ENCODE measurements around the gene SATB1. TPM values are rescaled to one million over a fixed set of nuclear protein-coding genes. Genes with fewer than 3 reads are reported as not detected.

The SATB1 gene
- total and polyA plus RNA-seq, 2 of the 8 experiments (the other 6 are each of a cell fraction or from before 2014, with no cell fraction given), result 18.8 to 28.0 TPM

GRCh38 chr3:18436213-18436612 is 11.1 kb upstream of the SATB1 start:
- H3K18ac ChIP-seq (ENCODE audit: extremely low read depth, low read length), result no peak overlapping the region
- peaks cover 0 to 7% (median 3%) of the 10 kb centered on the region in 4 experiments; a peak in 3 of 7 replicates for H3K4me1 ChIP-seq (replicated peaks in 1 of 4; ENCODE audit: control insufficient read depth in 3 of 4, insufficient read depth in 4 of 4, low read length in 3 of 4)
- no peaks in the 10 kb centered on the region for H3K79me2 ChIP-seq (ENCODE audit: control insufficient read depth in 1 of 2, insufficient read depth in 2 of 2, low read length in 2 of 2)
- H4K20me1 ChIP-seq (replicated peaks in 1 of 2; ENCODE audit: control insufficient read depth in 1 of 2, insufficient read depth in 2 of 2, low read length in 2 of 2), result no peaks in the 10 kb centered on the region
- no peak overlapping the region for H4K8ac ChIP-seq (ENCODE audit: extremely low read depth, insufficient read depth, low read length)
- no peak overlapping the region for H3K4me3 ChIP-seq (ENCODE audit: extremely low read depth in 1 of 4, insufficient read depth in 2 of 4, low read depth in 3 of 4, low read length in 4 of 4)
- H3K4ac ChIP-seq (replicated peaks; ENCODE audit: insufficient read length, low read depth, low read length), result no peak overlapping the region
- H3K23me2 ChIP-seq (ENCODE audit: low read depth, low read length), result no peaks in the 10 kb centered on the region
- H3K79me1 ChIP-seq (ENCODE audit: low read depth, low read length), result no peaks in the 10 kb centered on the region
- no peak for FAIRE-seq
- no peaks in the 10 kb centered on the region for H3K9me3 ChIP-seq (ENCODE audit: insufficient read depth in 2 of 2, low read depth in 1 of 2, low read length in 1 of 2)
- no peak overlapping the region for H4K5ac ChIP-seq (ENCODE audit: insufficient read length, low read depth, low read length)
- no peak overlapping the region for H3K4me2 ChIP-seq (ENCODE audit: insufficient read depth in 1 of 2, low read depth in 2 of 2, low read length in 2 of 2)
- ChIA-PET POLR2A (ENCODE audit: partially characterized antibody) (interaction anchor here (0.6 to 0.7 kb wide), 2 partner anchors 11 to 84 kb away, joined by 3 read pairs; partner anchors contain the start of gene SATB1), CTCF (ENCODE audit: partially characterized antibody) (interaction anchor here (0.6 to 0.9 kb wide), 3 partner anchors 32 to 322 kb away, joined by 3 to 4 read pairs (median 3); no protein-coding TSS in a partner anchor)
- no peak overlapping the region for H3K9ac ChIP-seq (replicated peaks in 1 of 4; ENCODE audit: extremely low read depth in 1 of 4, low read depth in 3 of 4, low read length in 3 of 4)
- H2BK5ac ChIP-seq (ENCODE audit: low read depth, low read length), result no peak overlapping the region
- H4K91ac ChIP-seq (replicated peaks; ENCODE audit: insufficient read length, low read length), result no peak overlapping the region
- no peak overlapping the region for H3K14ac ChIP-seq (ENCODE audit: insufficient read length)
- H2BK15ac ChIP-seq (ENCODE audit: low read length), result no peak overlapping the region
- DNase-seq (ENCODE audit: low read depth in 1 of 2, low spot score in 2 of 2), result no peak
- H3K27ac ChIP-seq (ENCODE audit: low read depth, low read length), result no peak overlapping the region
- H3K56ac ChIP-seq (replicated peaks; ENCODE audit: insufficient read length, low read depth, low read length), result no peak overlapping the region
- H3K23ac ChIP-seq (ENCODE audit: insufficient read length), result no peak overlapping the region
- no peak overlapping the region for H2AK5ac ChIP-seq (ENCODE audit: low read depth, low read length)
- no peak overlapping the region for H2AFZ ChIP-seq (ENCODE audit: low read length)
- no peak overlapping the region for H2BK120ac ChIP-seq (replicated peaks; ENCODE audit: low read depth, low read length)
- no peaks in the 10 kb centered on the region for H3K27me3 ChIP-seq (replicated peaks in 1 of 4; ENCODE audit: control insufficient read depth in 3 of 4, extremely low read depth in 1 of 4, insufficient read depth in 3 of 4, low read length in 3 of 4)
- 61% methylated on average over 2 of the region's 2 CpGs; no CpG with 5 or more reads in 1 of the 2 experiments for WGBS, 2 experiments (ENCODE audit: extremely low coverage in 1 of 2, insufficient coverage in 1 of 2, insufficient read length in 1 of 2, insufficient replicate concordance in 2 of 2, low coverage in 1 of 2, low lambda C conversion rate in 2 of 2, missing lambda C conversion rate in 1 of 2)
- H2BK12ac ChIP-seq (ENCODE audit: low read depth, low read length), result no peak overlapping the region
- H3K36me3 ChIP-seq (ENCODE audit: control insufficient read depth in 2 of 4, insufficient read depth in 4 of 4, low read length in 3 of 4), result no peaks in the 10 kb centered on the region
- no peak overlapping the region for H2BK20ac ChIP-seq (ENCODE audit: low read length)
- no peak for TF ChIP-seq HDAC2 (IDR thresholded peaks at IDR 0.05; ENCODE audit: borderline replicate concordance in 1 of 2, low read depth in 2 of 2, low read length in 2 of 2)
- TF ChIP-seq SUZ12 (IDR thresholded peaks at IDR 0.05; ENCODE audit: low read length), result no peak
- no peak for TF ChIP-seq CHD2 (IDR thresholded peaks at IDR 0.05; ENCODE audit: low read length)
- TF ChIP-seq SP2 (IDR thresholded peaks at IDR 0.05; ENCODE audit: low read length), result no peak
- TF ChIP-seq POU5F1 (IDR thresholded peaks at IDR 0.05; ENCODE audit: low read depth, low read length), result no peak
- TF ChIP-seq EP300 (IDR thresholded peaks at IDR 0.05; ENCODE audit: borderline replicate concordance in 1 of 2, low read depth in 2 of 2, low read length in 2 of 2), result no peak
- TF ChIP-seq RXRA (IDR thresholded peaks at IDR 0.05; ENCODE audit: insufficient read depth, low read depth, low read length), result no peak
- TF ChIP-seq CBX8 (IDR thresholded peaks at IDR 0.05; ENCODE audit: borderline replicate concordance, low read depth, low read length), result no peak
- no peak for TF ChIP-seq GABPA (IDR thresholded peaks at IDR 0.05; ENCODE audit: borderline replicate concordance, insufficient read depth, low read length)
- no peak for TF ChIP-seq KDM4A (IDR thresholded peaks at IDR 0.05; ENCODE audit: low read depth, low read length, severe bottlenecking)
- no peak for TF ChIP-seq TCF12 (IDR thresholded peaks at IDR 0.05; ENCODE audit: low read depth, low read length)
- TF ChIP-seq NRF1 (IDR thresholded peaks at IDR 0.05; ENCODE audit: low read depth, low read length), result no peak
- TF ChIP-seq, protein P1, sequence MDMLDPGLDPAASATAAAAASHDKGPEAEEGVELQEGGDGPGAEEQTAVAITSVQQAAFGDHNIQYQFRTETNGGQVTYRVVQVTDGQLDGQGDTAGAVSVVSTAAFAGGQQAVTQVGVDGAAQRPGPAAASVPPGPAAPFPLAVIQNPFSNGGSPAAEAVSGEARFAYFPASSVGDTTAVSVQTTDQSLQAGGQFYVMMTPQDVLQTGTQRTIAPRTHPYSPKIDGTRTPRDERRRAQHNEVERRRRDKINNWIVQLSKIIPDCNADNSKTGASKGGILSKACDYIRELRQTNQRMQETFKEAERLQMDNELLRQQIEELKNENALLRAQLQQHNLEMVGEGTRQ (IDR thresholded peaks at IDR 0.05; ENCODE audit: low read length), result no peak

All from H1 (cell line).